GM12878 (cell line): ENCODE measurements around the gene CARD19. TPM values are rescaled to one million over a fixed set of nuclear protein-coding genes. Genes with fewer than 3 reads are reported as not detected.

Source experiments
- BCL3 ChIP-seq: IDR thresholded peaks from 2 replicates; pipeline ENCODE4 v1.6.1; 2011; ENCODE audit warnings: borderline replicate concordance, low read depth, mild to moderate bottlenecking, moderate library complexity, low read length; ENCODE audit not compliant: insufficient read depth, poor library complexity, severe bottlenecking
- CREB1 ChIP-seq: IDR thresholded peaks from 2 replicates; pipeline ENCODE4 v1.6.1; 2012; ENCODE audit warnings: low read depth, mild to moderate bottlenecking, inconsistent platforms
- DPF2 ChIP-seq: fragments of 450-650 bp; IDR thresholded peaks from 2 replicates; pipeline ENCODE4 v1.6.1; 2017; ENCODE audit warnings: mild to moderate bottlenecking
- E2F8 ChIP-seq: fragments of 450-650 bp; IDR thresholded peaks from 2 replicates; pipeline ENCODE4 v1.6.1; 2018; ENCODE audit warnings: mild to moderate bottlenecking, low read depth, moderate library complexity; ENCODE audit not compliant: partially characterized antibody
- HDAC2 ChIP-seq: fragments of 200-600 bp; sonication (generic); IDR thresholded peaks from 2 replicates; pipeline ENCODE4 v1.6.1; 2017
- HDAC6 ChIP-seq: fragments of 200-600 bp; sonication (generic); IDR thresholded peaks from one replicate; pipeline ENCODE4 v1.8.0; 2017; ENCODE audit warnings: antibody characterized with exemption; ENCODE audit not compliant: unreplicated experiment
- HSF1 ChIP-seq: fragments of 150-350 bp; IDR thresholded peaks from 2 replicates; pipeline ENCODE4 v1.6.1; 2014; ENCODE audit warnings: mild to moderate bottlenecking, low read depth, low read length
- IKZF1 ChIP-seq: fragments of 450-650 bp; conservative IDR thresholded peaks from 2 replicates; pipeline ENCODE4 v1.6.1; 2017; ENCODE audit warnings: antibody characterized with exemption, mild to moderate bottlenecking
- IRF3 ChIP-seq: fragments of 450-650 bp; IDR thresholded peaks from 2 replicates; pipeline ENCODE4 v1.6.1; 2014; ENCODE audit warnings: mild to moderate bottlenecking
- KAT2A ChIP-seq: conservative IDR thresholded peaks from 2 replicates; pipeline ENCODE4 v1.6.1; 2011; ENCODE audit warnings: low read depth, low read length; ENCODE audit not compliant: control insufficient read depth
- NBN ChIP-seq: fragments of 450-650 bp; IDR thresholded peaks from 2 replicates; pipeline ENCODE4 v1.6.1; 2016
- PKNOX1 ChIP-seq: fragments of 450-650 bp; IDR thresholded peaks from 2 replicates; pipeline ENCODE4 v1.6.1; 2016; ENCODE audit warnings: mild to moderate bottlenecking
- SIN3A ChIP-seq: IDR thresholded peaks from 2 replicates; pipeline ENCODE4 v1.6.1; 2012; ENCODE audit warnings: low read depth, low read length, improper control_type of control experiment
- SMAD5 ChIP-seq: IDR thresholded peaks from 2 replicates; pipeline ENCODE4 v1.6.1; 2016; ENCODE audit warnings: antibody characterized with exemption, low read depth
- TARDBP ChIP-seq: IDR thresholded peaks from 2 replicates; pipeline ENCODE4 v1.6.1; 2016; ENCODE audit warnings: borderline replicate concordance
- ZBTB11 ChIP-seq: fragments of 450-650 bp; formaldehyde crosslinking; IDR thresholded peaks from 2 replicates; pipeline ENCODE4 v1.5.0; 2022; ENCODE audit warnings: mild to moderate bottlenecking, missing genetic modification characterization
- ZNF217 ChIP-seq: fragments of 450-650 bp; IDR thresholded peaks from 2 replicates; pipeline ENCODE4 v1.6.1; 2017; ENCODE audit warnings: antibody characterized with exemption, mild to moderate bottlenecking
- ZZZ3 ChIP-seq: IDR thresholded peaks from 2 replicates; pipeline ENCODE4 v1.6.1; 2011; ENCODE audit warnings: low read depth; ENCODE audit not compliant: control insufficient read depth, insufficient read length
- polyA plus RNA-seq, 11 experiments: library from polyadenylated mRNA; depleted of rRNA in 4 of 11; unstranded in 6 of 11; stranded (reverse) in 5 of 11; fragments of >200 nt; fragmentation: Nextera tagmentation in 4 of 11; fragmentation: Illumina TruSeq in 1 of 11; extraction: Ambion mirVana in 4 of 11; extraction: Trizol in 1 of 11; gene quantifications; 1 replicate in 1 of 11; 2 replicates in 10 of 11; pipeline versions ENCODE4 v1.2.1 to v1.2.3, GENCODE V29; 2011 to 2016; ENCODE audit warnings: inconsistent platforms in 2 of 11, missing spikeins in 2 of 11, low read depth in 1 of 11
- total RNA-seq, 4 experiments: library from RNA; depleted of rRNA in 3 of 4; stranded (reverse); fragments of >200 nt in 3 of 4; fragmentation: Illumina TruSeq in 1 of 4; extraction: Trizol in 1 of 4; gene quantifications; 2 replicates each; pipeline versions ENCODE4 v1.2.1 to v1.2.3, GENCODE V29; 2013 to 2021

Gene CARD19
- total and polyA plus RNA-seq, 10 of the 15 experiments (the other 5 are each of a cell fraction or from before 2014, with no cell fraction given): 0.61 to 41.6 (median 19.9) TPM

GRCh38 chr9:93095205-93096130, 549 bp upstream of the CARD19 start (continued):
- TF ChIP-seq E2F8: no peak
- no peak for TF ChIP-seq IRF3
- no peak; the same call in 1 of the 2 replicates for TF ChIP-seq NBN
- TF ChIP-seq SIN3A: peak; percentile 57; the same call in 1 of the 2 replicates
- TF ChIP-seq SMAD5: 0 out of 2 replicates have a peak, but pooled peaks have one; percentile 41
- TF ChIP-seq ZNF217: no peak; the same call in 1 of the 2 replicates
- TF ChIP-seq HDAC6: no peak
- TF ChIP-seq ZZZ3: no peak
- peak; percentile 91 for TF ChIP-seq PKNOX1
- TF ChIP-seq KAT2A: no peak
- peak; percentile 65; the same call in 1 of the 2 replicates for TF ChIP-seq IKZF1
- no peak for TF ChIP-seq HSF1
- TF ChIP-seq BCL3: no peak
- no peak for TF ChIP-seq DPF2
- no peak for TF ChIP-seq CREB1
- TF ChIP-seq TARDBP: no peak
- no peak for TF ChIP-seq ZBTB11 (CRISPR knock-in tag)
- no peak for TF ChIP-seq HDAC2
